Stimulated activated CD8-positive, alpha-beta memory T cell treated with anti-CD3 and anti-CD28 coated beads, Interleukin-4, amount 100 ng/mL, for 4 hours (primary cell): Measurements from ENCODE around the gene QSER1.
"Not testable (repeated sequence)": the region's sequence is repeated elsewhere in the genome, so short reads cannot be mapped to it uniquely, and the experiment has no call there.

ENCODE experiments used
- DNase-seq, 2 donors: peaks; one replicate each; pipeline ENCODE4 v3.0.0-alpha.2; 2020; ENCODE audit warnings: low read depth in 2 of 2, low spot score in 1 of 2

Gene QSER1

DNA sequence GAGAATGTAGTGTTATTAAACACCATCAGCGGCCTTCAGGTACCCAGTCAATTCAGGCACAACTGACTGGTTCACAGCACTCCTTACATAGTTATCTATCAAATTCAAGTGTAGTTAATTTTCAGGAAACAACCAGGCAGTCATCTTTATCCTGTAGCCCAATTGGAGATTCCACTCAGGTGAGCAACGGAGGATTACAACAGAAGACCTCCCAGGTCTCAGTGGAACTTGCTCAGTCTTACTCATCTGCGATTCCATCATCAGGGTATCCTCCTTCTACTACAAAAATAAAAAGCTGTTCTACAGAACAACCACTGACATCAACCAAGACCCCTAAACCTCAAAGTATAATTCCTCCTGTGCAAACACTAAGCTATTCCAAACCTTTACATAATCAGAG, 39.6 kb downstream of the QSER1 start:
- no peak for DNase-seq

DNA sequence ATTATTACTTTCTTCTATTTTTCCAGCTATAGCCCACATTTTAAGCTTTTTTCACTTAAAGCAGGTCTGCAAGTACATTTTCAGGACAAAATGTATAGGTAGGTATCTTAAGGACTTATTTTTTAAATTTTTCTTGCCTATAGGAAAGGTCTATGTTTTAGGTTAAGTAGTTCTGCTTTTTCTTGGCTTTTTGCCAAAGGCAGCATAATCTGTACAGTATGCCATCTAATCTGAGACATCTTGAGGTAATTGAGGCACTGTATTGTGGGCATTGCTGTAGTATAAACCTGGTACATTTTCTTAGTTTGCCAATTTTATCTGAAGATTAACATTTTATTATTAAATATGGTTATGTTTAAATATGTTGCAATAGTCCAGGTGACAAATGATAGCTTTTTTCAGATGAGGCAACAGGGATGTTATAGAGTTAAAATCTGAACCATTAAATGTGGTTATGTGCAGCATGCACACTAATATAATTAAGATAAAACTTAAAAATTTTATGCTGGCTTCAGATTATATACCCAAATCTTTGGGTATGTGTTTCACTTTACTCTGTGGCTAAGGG, 42.9 kb downstream of the QSER1 start:
- DNase-seq = no peak

DNA sequence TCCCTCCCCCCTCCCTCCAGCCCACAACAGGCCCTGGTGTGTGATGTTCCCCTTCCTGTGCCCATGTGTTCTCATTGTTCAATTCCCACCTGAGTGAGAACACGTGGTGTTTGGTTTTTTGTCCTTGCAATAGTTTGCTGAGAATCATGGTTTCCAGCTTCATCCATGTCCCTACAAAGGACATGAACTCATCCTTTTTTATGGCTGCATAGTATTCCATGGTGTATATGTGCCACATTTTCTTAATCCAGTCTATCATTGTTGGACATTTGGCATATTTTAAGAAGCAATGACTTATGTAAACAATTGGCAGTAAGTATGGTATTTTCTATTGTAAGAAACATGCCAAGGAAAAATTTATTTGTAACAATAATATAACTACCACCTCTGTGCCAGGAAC, 43.6 kb downstream of the QSER1 start:
- DNase-seq = not testable (repeated sequence)

DNA sequence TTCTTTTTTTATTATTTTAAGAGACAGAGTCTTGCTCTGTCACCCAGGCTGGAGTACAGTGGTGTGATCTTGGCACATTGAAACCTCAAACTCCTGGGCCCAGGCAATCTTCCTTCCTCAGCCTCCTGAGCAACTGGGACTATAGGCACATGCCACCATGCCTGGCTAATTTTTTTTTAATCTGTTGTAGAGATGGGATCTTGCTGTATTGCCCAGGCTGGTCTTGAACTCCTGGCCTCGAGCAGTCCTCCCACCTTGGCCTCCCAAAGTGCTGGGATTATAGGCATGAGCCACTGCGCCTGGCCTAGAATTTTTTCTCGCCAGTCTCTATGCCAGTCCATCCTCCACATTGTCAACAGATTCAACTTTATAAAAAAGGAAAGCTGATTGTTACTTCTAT, 44.7 kb downstream of the QSER1 start:
- DNase-seq = not testable (repeated sequence)

DNA sequence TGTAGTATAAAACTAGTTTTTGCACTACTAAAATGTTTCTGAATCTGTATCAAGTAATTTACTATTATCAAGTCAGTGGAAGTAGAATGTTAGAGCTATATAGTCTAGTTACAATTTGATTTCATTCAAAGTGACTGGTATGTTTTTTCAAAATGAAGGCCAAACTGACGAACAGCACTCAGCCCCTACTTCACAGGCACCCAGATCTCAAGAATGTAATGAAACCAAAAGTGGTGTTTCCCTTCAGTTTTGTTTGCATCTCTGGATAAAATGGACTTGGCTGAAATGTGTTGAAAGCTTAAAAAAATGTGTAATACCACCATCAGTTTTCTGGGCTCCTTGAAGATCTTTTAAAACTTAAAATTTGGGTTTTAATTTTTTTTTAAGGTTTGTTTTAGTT, 46.4 kb downstream of the QSER1 start:
- no peak for DNase-seq

DNA sequence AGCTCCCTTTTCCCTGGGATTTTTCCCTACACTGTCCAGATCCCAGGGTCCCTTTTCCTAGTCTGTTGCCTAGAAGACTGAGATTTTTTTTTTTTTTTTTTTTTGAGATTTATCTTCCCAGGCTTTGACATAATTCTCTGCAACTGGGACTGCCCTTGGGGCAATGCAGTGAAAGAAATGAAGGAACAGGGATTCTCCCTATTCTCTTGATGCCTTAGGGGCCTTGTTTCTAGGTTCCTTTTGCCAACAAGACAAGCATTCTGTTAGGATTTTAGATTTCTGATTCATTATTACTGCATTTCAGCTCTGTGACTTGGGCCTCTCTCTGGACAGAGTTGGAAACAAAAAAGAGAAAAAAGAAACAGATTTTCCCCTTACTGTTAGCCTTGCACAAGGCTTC, 47.3 kb downstream of the QSER1 start:
- DNase-seq = no peak

DNA sequence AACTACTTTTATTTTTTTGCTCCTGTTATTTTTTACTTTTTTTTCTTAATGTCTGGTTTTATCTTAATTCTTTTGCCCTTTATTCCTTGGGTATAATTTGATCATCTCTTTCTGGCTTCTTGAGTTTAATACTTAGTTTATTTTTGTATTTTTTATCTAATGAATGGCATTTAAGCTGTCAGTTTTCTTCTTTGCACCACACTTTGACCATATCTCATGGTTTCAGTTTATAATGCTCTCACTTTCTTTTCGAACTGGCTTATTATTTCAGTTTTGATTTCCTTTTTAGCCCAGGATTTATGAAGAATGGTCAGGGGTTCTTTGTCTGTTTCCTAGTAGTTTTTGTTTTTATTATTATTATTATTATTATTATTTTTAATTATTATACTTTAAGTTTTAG, 48.3 kb downstream of the QSER1 start:
- DNase-seq = no peak

DNA sequence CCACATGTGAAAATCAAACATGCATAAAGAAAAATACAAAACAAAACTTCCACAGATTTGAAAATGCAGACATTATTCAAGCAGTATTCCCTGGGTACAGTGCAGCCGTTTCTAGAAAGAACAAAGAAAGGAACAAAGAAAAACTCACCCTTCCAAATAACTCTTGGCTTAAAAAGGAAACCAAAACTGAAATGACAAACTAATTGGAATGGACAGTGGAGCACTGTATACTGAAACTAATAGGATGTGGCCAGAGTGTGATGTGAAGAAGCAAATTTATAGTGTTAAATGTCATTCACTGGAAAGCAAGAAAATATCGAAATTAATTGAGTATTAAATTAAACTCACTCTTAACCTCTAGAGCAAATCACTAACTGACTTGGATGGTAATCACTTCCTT, 55.4 kb downstream of the QSER1 start:
- DNase-seq = no peak

DNA sequence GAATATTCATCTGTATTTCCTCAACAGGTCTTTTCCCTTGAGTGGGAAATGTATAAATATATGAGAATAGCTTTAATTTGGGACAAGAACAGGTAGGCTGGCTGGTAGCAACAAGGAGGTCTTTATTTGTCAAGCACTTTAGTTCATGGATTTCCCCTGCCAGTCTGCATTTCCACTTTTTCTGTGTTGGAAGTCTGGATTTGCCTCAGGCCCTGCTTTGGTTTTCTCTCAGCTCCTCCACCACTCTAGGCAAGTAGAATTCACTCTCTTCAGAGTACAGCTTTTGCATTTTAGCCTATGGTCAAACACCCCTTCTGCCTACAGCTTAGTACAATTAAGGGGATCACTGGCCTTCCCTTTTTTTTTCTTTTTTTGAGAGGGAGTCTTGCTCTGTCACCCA, 57.1 kb downstream of the QSER1 start:
- DNase-seq = no peak

DNA sequence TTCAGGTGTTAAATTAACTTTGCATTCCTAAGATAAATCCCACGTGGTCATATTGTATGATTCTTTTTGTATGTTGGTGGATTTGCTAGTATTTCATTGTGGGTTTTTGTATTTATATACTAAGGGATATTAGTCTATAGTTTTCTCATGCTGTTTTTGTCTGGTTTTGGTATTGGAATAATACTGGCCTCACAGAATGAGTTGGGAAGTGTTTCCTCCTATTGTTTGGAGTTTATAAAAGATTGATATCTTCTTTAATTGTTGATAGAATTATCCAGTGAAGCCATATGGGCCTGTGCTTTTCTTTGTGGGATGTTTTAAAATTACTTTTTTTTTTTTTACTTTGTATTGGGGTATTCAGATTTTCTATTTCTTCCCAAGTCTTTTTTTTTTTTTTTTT, 59.8 kb downstream of the QSER1 start:
- no peak for DNase-seq

DNA sequence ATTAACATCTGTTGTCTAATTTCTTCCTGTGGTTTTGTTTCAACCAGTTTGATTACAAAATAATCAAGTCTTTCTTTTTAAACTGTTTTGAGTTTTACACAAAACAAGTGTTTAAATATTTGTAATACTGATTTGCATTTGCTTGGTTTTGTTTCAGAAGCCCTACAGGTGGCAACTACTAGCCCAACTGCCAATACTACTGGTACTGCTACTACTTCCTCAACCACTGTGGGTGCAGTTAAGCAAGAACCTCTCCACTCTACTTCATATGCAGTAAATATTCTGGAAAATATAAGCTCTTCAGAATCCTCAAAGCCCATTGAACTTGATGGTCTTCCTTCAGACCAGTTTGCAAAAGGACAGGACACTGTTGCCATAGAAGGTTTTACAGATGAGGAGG, 61.1 kb downstream of the QSER1 start:
- DNase-seq = no peak

DNA sequence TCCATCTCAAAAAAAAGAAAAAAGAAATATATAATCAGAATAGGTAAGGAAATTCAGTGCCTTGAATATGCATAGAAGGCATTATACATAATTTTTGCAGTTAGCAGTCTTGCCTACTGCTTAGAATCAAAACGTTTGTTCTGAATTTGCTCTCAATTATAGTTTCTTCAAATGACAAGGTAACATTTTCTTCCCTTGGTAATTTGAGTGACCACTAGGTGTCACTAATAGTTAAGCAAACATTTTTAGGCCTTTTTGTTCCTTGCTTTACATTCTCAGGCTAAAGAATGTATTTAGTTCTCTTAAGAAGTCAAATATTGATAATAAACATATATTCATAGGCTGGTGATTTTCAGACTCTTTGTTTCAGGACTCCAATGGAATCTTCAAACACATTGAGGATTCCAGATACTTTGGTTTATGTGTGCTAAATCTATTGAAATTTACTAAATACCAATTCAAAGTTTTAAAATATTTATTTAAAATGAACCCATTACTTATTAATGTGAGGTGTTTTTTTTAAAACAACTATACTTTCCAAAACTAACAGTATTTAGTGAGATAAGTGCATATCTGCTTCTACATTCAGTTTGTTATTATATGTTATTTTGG, 68.0 kb downstream of the QSER1 start:
- no peak for DNase-seq

DNA sequence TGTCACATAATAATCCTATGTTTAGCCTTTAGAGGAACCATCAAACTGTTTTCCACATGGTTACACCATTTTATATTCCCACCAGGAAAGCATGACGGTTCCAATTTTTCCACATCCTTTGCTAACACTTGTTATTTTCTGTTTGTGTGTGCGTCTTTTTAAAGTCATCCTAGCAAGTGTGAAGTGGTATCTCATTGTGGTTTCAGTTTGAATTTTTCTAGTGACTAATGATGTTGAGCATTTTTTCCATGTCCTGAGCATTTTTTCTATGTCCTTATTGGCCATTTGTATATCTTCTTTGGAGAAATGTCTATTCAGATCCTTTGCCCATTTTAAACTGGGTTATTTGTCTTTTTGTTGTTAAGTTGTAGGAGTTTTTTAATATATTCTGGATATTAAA, 69.4 kb downstream of the QSER1 start:
- no peak for DNase-seq

DNA sequence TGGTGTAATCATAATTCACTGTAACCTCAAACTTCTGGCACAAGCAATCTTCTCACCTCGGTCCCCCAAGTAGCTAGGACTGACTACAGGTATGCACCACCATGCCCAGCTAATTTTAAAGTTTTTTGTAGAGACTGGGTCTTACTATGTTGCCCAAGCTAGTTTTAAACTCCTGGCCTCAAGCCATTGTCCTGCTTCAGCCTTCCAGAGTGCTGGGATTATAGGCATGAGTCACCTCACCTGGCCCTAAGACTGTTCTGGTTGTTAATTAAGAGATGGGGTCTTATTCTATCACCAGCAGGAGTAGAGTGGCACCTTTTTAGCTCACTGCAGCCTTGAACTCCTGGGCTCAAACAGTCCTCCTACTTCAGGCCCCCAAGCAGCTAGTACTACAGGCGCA, 71.1 kb downstream of the QSER1 start:
- DNase-seq = no peak

DNA sequence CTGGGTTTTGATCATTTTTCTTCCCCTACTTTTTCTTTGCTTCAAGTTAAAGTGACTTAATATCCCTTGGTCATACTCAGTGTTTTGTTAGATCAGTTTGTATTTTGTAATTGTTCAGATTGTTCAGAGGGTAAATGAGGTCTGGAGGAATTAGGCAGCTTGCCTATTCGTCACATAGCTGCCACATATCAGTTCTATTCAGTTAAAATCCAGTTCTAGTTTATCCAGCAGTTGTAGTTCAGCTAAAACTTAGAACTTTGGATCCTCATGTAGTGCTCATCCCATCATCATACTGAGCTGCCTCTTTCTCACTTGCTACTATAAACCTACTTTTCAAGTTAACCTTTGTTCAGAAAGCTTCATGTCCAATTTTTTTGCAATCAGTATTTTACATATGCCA, 75.9 kb downstream of the QSER1 start:
- DNase-seq = no peak

DNA sequence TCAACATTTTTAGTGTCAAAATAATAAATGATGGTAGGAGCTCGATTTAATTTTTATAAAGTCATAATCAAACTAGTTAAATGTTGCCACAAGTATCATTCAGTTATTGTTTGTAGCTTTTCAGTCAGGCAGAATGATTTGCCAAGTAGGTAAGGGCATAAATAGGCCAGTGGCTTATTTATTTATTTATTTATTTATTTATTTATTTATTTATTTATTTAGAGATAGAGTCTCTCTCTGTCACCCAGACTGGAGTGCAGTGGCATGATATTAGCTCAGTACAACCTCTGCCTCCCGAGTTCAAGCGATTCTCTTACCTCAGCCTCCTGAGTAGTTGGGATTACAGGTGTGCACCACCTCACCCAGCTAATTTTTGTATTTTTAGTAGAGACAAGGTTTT, 79.6 kb downstream of the QSER1 start:
- DNase-seq = not testable (repeated sequence)

DNA sequence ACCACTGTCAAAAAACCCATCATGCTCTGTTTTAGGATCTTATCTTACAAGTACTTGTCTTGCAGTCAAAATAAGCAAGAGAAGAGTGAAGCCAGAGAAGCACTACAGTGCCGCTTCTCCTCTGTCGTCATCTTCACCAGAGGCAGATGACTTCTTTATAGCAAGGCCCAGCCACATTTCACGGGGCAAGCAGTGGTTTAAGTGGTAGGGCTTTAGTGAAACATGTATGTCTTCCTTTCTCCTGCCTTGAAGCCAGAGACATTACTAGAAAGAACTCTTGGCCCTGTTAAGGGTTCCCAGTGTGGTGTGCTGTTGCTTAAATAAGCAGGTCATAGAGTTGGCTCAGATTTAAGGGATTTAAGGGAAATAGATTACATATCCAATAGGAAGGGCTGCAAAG, 80.2 kb downstream of the QSER1 start:
- no peak for DNase-seq

DNA sequence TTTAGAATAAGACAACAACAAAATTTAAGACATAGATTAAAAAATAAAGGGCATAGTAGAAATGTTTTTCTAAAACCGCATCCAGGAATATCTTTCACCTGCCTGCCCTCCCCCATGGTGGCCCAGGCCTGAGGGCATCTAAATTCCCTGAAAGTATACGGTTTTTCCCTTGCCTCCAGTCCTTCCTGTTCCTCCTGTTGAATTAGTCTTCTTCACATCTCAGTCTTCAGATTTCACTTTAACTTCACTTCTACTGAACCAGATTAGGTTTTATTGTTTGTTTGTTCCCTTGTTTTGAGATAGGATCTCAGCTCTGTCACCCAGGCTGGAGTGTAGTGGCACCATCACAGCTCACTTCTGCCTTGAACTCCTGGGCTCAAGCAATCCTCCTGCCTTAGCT, 90.0 kb downstream of the QSER1 start:
- no peak for DNase-seq

DNA sequence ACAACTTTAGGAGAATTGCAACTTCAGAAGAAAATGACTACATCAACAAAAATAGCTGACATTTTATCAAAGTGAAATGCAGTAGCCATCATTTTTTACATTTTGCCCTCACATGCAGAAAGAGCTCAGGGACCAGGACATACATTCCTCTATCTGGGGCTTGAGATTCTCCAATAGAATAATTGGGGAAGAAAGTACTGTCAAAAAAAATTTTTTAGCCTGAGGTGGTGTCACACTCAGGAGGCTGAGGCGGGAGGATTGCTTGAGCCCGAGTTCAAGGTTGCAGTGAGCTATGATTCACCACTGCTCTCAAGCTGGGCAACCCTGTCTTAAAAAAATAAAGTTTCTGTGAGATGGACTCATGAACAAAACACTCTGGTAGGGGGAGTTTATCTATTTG, 90.9 kb downstream of the QSER1 start:
- DNase-seq = no peak

DNA sequence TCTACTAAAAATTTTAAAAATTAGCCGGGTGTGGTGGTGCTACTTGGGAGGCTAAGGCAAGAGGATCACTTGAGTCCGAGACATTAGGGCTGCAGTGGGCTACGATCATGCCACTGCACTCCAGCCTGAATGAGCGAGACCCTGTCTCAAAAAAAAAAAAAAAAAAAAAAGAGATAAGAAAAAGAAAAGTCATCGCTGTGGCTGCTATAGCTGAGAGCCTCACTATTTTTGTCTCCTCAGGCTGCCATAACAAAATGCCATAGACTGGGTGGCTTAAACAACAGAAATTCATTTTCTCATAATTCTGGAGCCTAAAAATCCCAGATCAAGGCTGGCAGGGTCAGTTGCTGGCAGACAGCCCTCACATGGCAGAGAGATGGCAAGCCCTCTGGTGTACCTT, 93.0 kb downstream of the QSER1 start:
- DNase-seq = no peak

DNA sequence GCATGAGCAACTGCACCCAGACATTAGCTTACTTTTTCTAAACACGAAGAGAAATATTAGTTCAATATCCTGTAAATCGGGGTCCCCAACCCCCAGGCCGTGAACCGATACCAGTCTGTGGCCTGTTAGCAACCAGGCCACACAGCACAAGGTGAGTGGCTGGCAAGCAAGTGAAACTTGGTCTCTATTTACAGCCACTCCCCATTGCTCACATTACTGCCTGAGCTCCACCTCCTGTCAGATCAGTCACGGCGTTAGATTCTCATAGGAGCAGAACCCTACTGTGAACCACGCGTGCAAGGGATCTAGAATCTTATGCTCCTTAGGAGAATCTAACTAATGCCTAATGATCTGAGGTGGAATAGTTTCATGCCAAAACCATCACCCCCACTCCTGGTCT, 95.2 kb downstream of the QSER1 start:
- DNase-seq = no peak

DNA sequence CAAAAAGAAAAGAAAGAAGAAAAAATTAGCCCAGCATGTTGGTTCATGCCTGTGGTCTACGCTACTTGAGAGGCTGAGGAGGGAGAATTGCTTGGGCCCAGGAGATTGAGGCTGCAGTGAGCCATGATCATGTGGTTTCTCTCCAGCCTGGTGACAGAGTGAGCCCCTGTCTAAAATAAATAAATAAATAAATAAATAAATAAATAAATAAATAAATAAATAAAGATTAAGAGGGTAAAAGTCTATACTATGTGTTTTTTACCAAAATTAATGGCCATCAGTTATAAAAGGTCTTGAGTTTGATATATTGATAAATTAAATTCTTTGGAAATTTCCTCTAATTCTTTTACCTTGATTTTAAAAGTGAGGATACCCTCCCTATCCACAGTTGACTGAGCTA, 97.9 kb downstream of the QSER1 start:
- no peak for DNase-seq

DNA sequence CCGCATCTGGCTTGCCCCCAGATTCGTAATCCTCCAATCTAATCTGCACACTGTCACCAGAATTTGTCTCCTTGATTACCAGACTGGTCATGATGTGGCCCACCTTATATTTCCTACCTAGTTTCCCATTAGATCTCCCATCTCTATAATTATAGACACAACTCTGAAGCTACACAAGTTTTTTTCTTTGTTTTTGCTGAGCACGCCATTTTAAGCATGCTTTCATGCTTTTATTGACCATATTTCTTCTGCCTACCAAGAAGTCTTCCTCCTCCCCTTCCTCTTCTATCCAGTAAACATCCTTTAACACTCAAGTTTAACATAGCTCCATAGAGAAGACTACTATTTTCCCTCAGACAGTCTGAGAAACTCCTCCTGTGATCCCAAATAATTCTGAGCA, 98.8 kb downstream of the QSER1 start:
- DNase-seq = no peak

DNA sequence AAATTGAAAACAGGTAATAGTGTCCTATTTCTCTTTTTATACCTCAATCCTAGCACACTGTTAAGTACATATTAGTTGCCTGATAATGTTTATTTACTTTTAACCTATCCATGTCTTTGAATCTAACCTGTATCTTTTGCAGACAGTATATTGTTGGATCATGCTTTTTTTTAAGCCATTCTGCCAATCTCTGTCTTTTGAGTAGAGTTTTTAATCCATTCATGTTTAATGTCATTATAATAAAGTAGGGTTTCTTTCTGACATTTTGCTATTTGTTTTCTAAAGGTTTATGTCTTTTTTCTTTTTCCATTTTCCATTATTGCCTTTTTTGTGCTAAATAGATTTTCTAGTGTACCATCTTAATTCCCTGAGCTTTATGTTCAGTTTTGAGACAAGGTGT, 99.3 kb downstream of the QSER1 start:
- no peak for DNase-seq
